ENCODE data around the gene PIAS1.

- TF ChIP-seq CTCF (IDR thresholded peaks at IDR 0.05): no peak
- TF ChIP-seq EZH2 (IDR thresholded peaks at IDR 0.05; ENCODE audit: borderline replicate concordance, insufficient read depth, low read depth, low read length, poor library complexity, severe bottlenecking): no peak
These were observed 30.9 kb downstream of the PIAS1 start for GRCh38 chr15:68085052-68085451.
